Mucosa of gallbladder (tissue), 1 donor: ENCODE data around the gene MIA. TPM values are rescaled to one million over a fixed set of nuclear protein-coding genes. Genes with fewer than 3 reads are reported as not detected.

Experiments used
- DNase-seq: peaks from one replicate; pipeline ENCODE4 v3.0.0-alpha.2; 2020; ENCODE audit warnings: low spot score
- total RNA-seq: library from RNA; stranded (reverse); gene quantifications from one replicate; pipeline ENCODE4 v1.2.1, GENCODE V29; 2021
- donor health status: DM: no; HTN: no; CAD: no.

Gene MIA
- total RNA-seq, 1 donor from 2014 or later = 4.5 TPM

DNA sequence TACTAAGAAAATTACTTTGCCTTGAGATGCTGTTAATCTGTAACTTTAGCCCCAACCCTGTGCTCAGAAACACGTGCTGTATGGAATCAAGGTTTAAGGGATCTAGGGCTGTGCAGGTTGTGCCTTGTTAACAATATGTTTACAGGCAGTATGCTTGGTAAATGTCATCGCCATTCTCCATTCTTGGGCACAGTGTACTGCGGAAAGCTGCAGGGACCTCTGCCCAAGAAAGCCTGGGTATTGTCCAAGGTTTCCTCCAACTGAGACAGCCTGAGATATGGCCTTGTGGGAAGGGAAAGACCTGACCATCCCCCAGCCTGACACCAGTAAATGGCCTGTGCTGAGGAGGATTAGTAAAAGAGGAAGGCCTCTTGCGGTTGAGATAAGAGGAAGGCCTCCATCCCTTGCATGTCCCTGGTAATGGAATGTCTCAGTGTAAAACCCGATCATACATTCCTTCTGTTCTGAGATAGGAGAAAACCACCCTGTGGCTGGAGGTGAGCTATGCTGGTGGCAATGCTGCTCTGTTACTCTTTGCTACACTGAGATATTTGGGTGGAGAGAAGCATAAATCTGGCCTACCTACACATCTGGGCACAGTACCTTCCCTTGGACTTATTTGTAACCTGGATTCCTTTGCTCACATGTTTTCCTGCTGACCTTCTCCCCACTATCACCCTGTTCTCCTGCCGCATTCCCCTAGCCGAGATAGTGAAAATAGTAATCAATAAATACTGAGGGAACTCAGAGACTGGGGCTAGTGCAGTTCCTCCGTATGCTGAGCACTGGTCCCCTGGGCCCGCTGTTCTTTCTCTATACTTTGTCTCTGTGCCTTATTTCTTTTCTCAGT lies 47.6 kb downstream of the MIA start:
- peak; percentile 43 for DNase-seq

DNA sequence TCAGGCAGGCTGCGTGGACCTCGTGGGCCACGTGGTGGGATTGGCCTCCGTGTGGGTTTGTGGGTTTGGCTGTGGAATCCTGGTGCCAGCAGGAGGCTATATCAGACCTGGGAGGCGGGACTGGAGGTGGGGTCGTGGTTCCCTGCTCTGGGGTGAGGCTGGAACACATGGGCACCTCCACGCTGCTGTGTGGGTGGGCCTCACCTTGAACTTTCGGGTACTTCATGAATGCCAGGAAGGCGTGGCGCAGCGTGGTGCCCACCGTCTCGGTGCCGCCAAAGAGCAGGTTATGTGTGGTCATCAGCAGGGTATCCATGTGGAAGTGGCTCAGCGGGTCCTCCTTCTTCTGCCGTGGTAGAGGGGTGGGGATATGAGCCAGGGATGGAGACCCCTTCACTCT lies 49.6 kb downstream of the MIA start:
- DNase-seq = peak; percentile 9

DNA sequence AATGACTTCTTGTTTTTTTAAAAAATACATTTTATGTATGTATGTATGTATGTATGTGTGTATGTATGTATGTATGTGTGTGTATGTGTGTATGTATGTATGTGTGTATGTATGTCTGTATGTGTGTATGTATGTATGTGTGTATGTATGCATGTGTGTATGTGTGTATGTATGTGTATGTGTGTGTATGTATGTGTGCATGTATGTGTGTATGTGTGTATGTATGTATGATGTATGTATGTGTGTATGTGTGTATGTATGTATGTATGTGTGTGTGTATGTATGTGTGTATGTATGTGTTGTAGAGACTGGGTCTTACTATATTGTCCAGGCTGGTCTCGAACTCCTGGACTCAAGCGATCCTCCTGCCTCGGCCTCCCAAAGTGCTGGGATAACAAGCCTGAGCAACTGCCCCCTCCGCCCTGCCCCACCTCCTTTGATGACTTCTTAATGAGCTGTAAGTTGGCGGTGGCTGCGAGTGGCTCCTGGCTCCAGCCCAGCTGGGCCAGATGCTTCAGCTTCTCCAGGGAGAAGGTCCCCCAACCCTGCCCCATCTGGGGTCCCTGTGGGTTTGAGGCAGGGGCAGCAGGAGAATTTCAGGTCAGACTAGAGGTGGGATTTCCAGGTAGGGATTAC lies 50.3 kb downstream of the MIA start:
- DNase-seq = peak; percentile 3

DNA sequence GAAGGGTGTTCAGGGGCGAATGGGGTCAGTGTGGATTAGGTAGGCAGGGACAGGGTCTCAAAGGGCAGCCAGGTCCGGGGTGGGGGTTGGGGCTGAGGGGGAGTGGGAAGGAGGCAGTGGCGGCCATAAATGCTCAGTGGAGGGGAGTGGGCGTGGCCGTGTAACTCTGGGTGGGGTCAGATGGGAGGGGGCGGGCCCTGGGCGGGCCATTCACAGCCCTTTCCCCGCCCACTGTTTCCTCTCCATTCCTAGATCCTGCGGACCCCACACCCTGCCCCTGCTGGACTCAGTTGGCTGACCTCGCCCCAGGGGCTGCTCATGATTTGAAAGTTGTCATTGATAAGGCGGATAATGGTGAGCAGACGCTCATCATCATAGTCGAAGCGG lies 51.0 kb downstream of the MIA start:
- DNase-seq = peak; percentile 2

DNA sequence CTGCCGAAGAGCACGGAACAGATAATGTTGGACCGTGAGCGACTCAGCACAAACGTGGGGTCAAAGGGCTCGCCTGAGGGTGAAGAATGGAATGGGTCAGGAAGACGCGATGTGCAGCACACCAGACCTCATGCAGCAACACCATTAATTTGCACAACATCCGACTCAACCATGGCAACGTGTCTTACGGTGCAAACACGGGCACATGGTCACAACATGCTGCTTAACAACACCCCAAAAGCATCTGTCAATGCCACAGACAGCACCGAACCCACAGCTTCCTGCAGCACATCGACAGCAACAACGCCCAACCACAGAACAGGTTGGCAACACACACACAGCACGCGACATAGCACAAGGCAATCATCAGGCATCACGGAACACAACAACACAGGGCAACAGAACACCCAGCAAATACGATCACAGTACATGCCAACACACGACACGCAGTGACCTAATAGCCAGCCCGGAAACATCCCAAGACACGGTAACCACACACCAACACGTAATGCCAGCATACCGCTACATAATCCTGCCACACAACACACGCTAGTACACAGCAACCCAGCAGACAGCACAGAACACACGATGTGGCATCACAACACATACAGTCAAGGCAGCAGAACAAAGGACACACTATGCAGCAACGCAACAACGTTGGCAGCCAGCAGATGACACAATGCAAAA lies 51.5 kb downstream of the MIA start:
- DNase-seq = peak; percentile 10

Other genes with a start within 250 kb of the MIA start
- 80.9 TPM for gene SHKBP1, start 198.6 kb upstream of the MIA start, total RNA-seq
- gene LTBP4, start 174.2 kb upstream of the MIA start, total RNA-seq = 225 TPM
- 52.9 TPM for gene NUMBL, start 84.9 kb upstream of the MIA start, total RNA-seq
- 76.4 TPM for gene COQ8B, start 58.6 kb upstream of the MIA start, total RNA-seq
- gene ITPKC, start 58.4 kb upstream of the MIA start, total RNA-seq = 21.4 TPM
- gene ACTMAP, start 25.0 kb upstream of the MIA start, total RNA-seq = 11.6 TPM
- gene SNRPA, start 24.3 kb upstream of the MIA start, total RNA-seq = 58.1 TPM
- 54.4 TPM for gene RAB4B, start 2.7 kb downstream of the MIA start, total RNA-seq
- 114 TPM for gene EGLN2, start 23.7 kb downstream of the MIA start, total RNA-seq
- 1.9 TPM for gene CYP2A6, start 74.9 kb downstream of the MIA start, total RNA-seq
- gene CYP2A7, start 106.7 kb downstream of the MIA start, total RNA-seq = 0.72 TPM
- 16.4 TPM for gene CYP2B6, start 215.8 kb downstream of the MIA start, total RNA-seq